Measurements from ENCODE around the gene DLG2.
A peak's percentile ranks its signal among the peaks of the same experiment; 100 is the strongest.

GRCh38 chr11:84899740-84900139 is 727.4 kb downstream of the DLG2 start:
- peak; percentile 35 for TF ChIP-seq CTCF (IDR thresholded peaks at IDR 0.05)
- no peak for TF ChIP-seq RORB (CRISPR knock-in tag; IDR thresholded peaks at IDR 0.05)
- TF ChIP-seq ETV6 (CRISPR knock-in tag; IDR thresholded peaks at IDR 0.05), result no peak
- no peak for TF ChIP-seq USF2 (CRISPR knock-in tag; IDR thresholded peaks at IDR 0.05)
- TF ChIP-seq CBFB (CRISPR knock-in tag; IDR thresholded peaks at IDR 0.05; ENCODE audit: low read depth), result no peak
- no peak for TF ChIP-seq SMAD3 (CRISPR knock-in tag; IDR thresholded peaks at IDR 0.05; ENCODE audit: borderline replicate concordance)
- no peak for TF ChIP-seq CREB1 (CRISPR knock-in tag; IDR thresholded peaks at IDR 0.05)
- no peak for TF ChIP-seq AFF4 (CRISPR knock-in tag; IDR thresholded peaks at IDR 0.05; ENCODE audit: borderline replicate concordance)

All from WTC11 (cell line).